Fibroblast of upper back skin (primary cell): Measurements from ENCODE around the gene GEMIN7.

Source experiments
- DNase-seq: peaks from one replicate; pipeline ENCODE4 v3.0.0-alpha.2; 2013

The GEMIN7 gene, protein sequence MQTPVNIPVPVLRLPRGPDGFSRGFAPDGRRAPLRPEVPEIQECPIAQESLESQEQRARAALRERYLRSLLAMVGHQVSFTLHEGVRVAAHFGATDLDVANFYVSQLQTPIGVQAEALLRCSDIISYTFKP

DNA sequence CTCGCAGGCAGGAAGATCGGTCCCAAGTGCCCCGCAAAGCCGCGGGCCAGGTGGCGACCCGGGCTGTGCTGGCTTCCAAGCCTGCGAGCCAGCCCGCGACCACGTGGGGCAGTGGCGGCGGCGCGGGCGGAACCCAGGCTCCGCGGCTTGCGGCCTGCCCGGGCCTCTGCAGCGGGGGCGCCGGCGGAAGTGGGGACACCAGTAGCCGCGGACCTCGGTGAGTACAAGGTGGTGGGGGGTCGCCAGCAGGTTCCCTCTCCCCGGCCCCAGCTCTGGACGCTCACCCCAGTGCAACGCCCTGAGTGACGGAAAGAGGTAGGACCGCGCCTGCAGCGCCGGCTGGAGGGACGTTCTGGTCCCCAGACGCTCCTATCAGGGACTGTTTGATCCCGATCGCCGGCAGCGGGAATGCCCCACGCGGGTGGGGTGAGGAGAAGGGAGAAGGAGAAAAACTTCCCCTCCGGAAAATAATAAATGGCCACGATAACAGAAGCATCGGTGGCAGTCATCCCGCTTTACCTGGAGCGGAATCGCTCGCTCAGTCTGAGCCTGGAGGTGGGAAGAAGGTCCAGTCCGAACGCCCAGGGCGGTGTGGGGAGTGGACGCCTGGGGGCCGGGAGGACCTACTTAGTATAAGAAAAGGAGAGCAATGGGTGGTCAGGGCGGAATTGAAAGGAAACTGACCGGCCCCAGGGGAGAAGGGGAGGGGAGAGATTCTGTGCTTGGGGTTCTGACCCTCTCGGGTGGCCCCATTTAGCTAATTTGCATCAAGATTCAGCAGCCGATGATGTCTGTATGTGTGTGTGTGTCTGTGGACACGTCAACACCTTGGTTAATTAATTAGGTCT lies at the start of gene GEMIN7:
GEMIN7 (plus strand) TSS at position 198 of the 848 bp plus-strand sequence. CDS start 10,855 bp downstream, outside the sequence.
- peak; percentile 67 for DNase-seq

DNA sequence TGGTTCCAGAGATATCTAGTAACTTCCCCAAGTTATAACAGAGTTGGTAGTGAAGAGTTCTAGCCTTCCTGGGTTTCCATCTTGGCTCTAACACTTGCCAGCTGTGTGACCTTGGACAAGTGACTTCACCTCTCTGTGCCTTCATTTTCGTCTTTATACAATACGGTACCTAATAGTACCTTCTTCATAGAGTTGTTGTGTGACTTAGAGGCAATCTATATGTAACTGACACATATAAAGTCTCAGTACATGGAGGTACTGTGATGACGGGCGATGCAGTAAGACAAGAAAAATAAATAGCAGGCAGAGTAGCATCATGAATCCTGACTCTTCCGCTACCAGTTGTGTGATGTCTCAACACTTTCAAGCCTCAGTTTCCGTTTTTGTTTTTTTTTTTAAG lies 48.2 kb upstream of the GEMIN7 start:
- DNase-seq: no peak

DNA sequence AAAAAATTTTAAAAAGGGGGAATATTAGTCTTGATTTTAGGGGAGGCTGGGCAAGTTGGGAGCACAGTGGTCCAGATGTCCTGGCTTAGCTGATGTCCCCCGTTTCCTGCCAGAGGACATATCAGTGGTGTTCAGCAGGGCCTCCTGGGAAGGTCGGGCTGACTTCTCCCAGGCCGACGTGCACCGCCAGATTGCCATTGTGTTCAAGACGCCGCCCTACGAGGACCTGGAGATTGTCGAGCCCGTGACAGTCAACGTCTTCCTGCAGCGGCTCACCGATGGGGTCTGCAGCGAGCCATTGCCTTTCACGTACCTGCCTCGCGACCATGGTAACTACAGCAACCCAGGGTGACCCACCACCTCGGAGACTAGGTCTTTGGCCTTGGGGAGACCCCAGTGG lies 46.6 kb upstream of the GEMIN7 start:
- DNase-seq: no peak

DNA sequence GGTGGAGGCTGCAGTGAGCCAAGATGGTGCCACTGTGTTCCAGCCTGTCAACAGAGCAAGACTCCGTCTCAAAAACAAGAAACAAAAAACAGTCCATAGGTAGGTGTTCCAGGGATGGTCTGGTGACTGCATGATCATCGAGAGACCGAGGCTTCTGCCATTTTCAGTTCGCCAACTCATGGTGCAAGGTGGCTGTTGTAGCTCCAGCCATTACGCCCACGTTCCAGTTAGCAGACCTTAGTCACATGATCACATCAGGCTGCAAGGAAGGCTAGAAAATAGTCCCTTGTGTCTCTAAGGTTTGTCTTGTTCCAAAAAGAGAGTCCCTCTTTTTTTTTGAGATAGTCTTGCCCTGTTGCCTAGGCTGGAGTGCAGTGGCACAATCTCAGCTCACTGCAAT lies 43.3 kb upstream of the GEMIN7 start:
- DNase-seq: no peak

DNA sequence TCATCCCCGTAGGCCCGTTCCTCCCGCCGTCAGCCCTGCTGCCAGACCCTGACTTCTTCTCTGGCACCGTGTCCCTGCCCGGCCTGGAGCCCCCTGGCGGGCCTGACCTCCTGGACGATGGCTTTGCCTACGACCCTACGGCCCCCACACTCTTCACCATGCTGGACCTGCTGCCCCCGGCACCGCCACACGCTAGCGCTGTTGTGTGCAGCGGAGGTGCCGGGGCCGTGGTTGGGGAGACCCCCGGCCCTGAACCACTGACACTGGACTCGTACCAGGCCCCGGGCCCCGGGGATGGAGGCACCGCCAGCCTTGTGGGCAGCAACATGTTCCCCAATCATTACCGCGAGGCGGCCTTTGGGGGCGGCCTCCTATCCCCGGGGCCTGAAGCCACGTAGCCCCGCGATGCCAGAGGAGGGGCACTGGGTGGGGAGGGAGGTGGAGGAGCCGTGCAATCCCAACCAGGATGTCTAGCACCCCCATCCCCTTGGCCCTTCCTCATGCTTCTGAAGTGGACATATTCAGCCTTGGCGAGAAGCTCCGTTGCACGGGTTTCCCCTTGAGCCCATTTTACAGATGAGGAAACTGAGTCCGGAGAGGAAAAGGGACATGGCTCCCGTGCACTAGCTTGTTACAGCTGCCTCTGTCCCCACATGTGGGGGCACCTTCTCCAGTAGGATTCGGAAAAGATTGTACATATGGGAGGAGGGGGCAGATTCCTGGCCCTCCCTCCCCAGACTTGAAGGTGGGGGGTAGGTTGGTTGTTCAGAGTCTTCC lies 41.5 kb upstream of the GEMIN7 start:
- no peak for DNase-seq

DNA sequence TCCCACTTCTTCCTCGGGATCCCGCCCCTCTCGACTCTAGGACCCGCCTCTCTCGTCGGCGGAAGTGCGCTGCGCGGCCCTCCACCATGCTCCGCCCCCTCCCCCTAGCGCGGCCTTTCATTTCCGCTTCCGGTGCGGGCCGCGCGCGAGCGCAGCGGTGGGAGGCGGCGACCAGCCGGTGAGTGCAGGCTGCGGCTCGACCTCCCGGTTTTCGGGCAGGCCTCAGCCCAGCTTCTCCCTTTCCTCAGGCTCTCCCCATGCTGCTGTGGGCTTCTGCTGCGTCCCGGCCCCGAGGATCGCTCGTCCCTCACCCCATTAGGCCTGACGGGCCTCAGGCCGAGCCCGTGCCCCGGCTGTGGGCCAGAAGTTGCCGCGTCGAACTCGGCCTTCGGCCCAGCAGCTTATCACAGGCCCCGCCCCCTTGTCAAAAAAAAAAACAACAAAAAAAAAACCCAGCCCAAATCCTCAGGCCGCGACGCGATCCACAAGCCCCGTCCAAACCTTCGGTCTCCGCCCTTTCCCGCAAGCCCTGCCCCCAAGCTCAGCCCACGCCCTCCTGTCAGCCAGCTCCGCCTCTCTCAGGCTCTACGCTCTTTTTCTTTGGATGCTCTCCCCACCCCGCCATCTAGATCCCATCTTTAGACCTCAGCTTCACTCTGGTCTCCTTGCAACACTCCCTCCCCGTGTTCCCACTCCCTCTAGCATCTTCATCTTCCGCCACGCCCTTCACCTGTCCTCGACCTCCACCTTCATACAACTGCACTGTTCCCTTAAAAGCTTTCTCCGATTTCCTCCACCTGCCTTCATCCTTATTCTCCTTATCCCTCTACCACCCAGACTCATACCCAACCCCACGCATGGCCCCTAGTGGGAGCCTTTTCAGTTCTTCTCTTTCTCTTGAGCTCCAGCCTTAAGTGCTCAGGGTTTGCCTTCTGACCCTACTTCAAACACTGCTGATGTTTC lies 39.8 kb upstream of the GEMIN7 start, which contains the start of gene CLASRP:
CLASRP (plus strand) TSS at position 115 of the 963 bp plus-strand sequence. CDS start 1,168 bp downstream, outside the sequence.
- peak; percentile 85 for DNase-seq

DNA sequence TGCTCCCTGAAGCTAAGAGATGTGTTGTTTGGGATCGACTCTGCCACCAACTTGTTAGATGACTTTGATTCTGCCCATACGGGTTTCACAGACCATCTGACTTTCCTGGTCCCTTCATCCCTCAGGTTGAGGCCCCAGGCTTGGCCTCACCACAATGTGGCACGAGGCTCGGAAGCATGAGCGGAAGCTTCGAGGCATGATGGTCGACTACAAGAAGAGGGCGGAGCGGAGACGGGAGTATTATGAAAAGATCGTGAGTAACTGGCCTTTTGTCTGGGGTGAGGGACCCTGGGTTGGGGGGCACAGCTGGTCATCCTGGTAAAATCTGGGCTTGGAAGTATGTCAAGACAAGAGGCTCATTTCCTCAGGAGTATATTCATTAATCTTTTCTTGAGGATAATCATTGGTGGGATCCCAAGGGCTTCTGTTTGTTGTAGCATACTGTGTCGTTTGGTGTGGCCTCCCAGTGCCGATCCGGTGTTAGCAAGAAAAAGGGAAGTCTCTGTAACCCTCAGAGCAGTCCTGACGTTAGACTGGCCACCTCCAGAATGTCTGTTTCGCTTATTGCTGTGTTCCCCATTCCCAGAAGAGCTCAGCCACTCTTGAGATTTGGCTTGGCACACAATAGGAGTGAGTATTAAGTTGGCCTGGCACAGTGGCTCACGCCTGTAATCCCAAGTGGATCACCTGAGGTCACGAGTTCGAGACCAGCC lies 38.8 kb upstream of the GEMIN7 start:
- DNase-seq: no peak

DNA sequence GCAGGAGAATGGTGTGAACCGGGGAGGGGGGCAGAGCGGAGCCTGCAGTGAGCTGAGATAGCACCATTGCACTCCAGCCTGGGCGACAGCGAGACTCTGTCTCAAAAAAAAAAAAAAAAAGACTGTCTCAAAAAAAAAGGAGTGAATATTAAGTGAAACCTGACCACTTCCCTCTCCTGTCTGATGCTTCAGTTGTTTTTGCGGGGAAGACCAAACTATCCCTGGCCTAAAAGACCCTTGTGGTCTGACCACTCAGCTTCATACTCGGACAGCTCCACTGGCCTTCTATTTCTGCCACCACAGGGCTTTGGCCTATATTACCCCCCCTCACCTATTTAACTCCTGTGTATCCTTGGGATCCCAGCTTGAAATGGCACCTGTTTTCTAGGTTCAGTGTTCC lies 37.9 kb upstream of the GEMIN7 start:
- no peak for DNase-seq

DNA sequence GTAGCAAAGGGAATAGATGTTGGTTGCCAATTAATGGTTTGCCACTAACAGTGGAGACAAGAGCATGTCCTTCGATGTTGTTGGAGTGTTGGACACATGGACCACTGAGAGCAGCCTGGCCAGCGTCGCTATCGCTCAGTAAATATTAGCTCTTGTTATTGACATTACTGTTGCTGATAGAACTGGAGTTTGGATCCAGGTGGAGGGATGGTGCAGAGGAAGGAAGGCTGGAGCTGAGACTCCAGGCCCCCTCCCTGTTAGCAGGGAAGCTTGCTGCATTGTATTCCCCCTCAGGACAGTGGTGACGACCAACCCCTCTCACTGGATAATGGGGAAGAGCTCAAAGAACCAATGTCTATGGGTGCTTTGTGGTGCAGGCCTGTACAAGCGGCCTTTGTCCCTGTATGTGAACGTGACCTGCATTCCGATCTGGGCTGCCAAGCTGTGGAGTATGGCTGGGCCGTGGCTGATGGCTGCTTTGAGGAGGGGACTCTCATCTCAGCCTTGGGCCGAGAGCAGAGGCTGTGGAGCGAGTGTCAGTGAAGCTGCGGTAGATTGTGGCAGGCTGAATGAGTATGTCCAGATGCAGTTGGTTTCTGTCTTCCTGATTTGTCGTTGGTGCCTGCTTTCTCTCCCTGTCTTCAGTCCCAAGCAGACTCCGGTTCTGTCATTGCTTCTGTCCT lies 33.2 kb upstream of the GEMIN7 start:
- DNase-seq: no peak

DNA sequence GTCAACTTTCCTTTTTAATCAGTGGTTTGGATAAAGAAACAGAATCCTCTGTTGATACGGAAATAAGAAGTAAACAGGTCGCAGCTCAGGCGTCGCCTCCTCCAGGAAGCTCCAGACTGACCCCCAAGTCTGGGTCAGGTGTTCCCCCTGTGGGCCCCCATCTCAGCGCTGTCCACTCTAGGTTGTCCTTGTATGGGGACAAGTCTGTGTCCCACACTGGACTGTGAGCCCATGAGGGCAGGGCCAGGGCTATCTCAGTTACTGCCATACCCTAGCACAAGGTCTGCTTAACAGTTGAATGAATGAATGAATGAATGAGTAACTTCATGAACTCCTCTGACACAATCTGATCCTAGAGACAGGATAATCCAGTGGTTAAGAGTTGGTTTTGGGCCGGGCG lies 32.7 kb upstream of the GEMIN7 start:
- no peak for DNase-seq

DNA sequence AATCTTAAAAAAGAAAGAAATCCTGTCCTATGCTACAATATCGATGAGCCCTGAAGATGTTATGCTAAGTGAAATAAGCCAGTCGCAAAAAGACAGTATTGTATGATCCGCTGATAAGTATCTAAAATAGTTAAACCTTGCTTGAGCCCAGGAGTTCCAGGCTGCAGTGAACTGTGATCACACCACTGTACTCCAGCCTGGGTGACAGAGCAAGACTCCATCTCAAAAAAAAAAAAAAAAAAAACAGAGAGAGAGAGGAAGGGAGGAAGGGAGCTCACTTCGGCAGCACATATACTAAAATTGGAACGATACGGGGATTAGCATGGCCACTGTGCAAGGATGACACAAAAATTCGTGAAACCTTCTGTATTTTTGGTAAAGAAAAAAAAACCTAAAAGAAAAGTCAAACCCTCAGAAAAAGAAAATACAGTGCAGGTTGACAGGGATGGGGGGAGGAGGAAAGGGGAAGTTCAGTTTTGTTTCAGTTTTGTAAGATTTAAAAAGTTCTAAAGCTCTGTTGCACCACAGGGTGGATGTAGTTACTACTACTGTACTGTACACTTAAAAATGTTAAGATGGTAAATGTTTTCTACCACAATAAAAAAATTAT lies 31.8 kb upstream of the GEMIN7 start:
- DNase-seq: no peak

DNA sequence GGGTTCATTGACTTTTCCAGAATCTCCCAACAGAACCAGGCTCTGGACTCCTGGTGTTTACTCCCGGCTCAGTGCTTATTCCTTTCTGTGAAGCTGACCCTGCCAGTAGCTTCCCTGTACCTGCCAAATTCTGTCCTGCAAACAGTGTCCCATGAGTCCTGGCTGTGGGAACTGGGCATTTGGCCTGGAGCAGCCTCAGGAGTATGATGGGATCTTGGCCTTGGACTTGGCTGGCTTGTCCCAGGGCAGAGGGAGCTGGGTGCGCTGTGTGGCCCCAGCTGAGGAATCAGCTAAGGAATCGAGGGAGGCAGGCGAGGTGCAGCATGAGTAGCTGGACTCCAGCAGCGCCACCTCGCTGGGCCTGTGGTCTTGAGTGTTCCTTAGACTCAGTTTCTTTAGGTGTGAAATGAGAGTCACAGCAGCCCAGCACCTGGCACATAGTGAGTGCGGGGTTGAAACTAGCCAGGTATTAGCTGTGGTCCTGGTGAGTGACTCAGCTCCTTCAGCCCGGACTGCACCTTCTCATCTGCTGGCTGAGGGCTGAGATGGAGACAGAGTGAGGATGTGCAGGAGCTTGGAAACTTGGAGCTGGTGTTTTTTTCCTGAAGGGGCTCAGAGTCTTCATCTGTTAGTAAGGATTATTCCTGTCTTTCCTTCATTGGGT lies 29.9 kb upstream of the GEMIN7 start:
- DNase-seq: no peak

DNA sequence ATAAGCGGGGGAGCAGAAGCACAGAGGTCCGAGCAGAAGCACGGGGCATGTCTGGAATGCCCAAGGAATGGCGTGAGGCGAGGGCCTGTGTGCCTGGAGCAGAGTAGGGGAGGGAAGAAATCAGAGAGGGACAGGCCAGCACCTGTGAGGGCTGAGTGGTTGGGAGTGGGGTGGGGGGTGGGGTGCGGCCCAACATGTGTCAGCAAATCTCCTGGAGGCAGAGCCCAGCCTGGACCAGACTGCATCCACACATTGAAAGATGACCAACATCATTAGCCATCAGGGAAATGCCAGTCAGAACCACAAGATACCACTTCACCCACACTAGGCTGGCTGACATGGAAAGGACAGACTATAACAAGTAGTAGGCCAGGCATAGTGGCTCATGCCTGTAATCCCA lies 29.0 kb upstream of the GEMIN7 start:
- no peak for DNase-seq

DNA sequence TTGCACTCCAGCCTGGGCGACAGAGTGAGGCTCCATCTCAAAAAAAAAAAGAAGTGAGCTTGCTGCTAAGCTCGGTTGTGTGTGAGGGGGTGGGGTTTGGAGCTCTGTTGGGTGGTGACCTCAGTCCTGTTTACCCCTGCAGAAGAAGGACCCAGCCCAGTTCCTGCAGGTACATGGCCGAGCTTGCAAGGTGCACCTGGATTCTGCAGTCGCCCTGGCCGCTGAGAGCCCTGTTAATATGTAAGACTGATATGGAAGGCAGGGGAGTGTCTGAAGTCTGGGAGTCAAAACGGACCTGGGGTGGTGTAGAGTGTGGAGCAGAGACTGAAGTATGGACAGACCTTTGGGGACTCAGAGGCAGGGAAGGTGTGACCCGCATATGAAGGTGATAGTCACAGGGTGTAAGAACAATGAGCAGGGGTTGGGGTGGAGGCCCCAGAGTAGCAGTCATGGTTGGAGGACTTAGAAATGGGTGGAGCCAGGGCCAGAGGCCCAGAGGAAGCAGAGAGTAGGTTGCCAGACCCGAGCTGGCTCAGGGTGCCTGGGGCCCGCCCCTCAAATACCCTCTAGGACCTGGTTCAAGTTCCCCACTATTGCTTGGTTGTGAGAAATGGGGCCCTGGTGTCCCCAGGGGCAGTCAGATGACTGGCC lies 27.0 kb upstream of the GEMIN7 start:
- no peak for DNase-seq

DNA sequence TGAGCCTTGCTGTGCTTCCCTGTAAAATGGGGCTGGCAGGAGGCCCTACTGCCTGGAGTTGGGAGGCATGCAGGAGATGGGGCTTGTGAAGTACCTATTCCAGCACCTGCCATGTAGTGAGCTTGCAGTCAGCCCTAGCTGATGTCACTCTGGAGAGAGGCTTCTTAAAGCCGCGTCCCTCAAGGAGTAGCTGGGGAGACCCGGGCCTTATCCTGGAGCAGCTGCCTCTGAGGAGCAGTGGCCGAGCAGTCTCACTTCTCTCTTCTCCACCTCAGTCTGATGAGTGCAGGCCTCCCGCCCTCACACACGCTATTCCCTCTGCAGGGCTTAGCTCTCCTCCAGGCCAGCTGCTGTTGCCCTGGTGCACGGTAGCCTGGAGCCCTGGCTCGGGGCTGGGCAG lies 22.2 kb upstream of the GEMIN7 start:
- no peak for DNase-seq

DNA sequence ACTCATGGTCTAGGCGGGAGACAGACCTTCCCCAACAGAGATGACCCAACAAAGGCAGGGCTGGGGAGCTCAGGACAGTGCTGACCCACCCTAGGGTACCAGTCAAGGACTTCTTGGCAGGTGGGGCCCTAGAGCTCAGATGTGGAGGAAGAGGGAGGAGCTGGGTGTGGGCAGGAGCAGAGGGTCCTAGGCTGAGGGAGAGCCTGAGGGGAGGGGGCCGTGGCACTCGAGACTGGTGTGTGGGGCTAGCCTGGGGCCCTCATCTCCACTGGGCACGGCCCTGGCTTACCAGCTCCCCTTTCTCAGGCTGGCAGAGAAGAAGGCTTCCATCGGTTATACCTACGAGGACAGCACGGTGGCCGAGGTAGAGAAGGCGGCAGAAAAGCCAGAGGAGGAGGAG lies 21.6 kb upstream of the GEMIN7 start:
- no peak for DNase-seq

DNA sequence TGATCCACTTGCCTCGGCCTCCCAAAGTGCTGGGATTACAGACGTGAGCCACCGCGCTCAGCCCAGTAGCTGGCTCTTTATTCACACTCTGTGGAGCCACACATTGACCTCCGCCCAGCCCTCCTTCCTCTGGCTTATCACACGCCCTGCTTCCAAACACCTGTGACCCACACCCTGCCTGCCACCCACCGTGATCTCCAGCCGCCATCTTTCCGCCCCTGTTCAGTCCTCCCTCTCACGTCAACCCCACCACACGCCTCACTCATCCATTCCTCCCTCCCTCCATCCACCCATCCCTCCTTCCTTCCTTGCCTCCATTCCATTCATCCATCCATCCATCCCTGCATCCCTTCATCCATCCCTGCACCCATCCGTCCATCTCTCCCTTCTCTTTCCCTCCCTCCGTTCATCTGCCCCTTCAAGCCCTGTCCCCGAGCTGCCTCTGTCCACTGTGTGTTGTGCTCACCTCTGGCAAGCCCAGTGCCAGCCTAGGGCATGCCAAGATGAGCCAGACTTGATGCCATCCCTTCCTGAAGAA lies 20.4 kb upstream of the GEMIN7 start:
- no peak for DNase-seq

DNA sequence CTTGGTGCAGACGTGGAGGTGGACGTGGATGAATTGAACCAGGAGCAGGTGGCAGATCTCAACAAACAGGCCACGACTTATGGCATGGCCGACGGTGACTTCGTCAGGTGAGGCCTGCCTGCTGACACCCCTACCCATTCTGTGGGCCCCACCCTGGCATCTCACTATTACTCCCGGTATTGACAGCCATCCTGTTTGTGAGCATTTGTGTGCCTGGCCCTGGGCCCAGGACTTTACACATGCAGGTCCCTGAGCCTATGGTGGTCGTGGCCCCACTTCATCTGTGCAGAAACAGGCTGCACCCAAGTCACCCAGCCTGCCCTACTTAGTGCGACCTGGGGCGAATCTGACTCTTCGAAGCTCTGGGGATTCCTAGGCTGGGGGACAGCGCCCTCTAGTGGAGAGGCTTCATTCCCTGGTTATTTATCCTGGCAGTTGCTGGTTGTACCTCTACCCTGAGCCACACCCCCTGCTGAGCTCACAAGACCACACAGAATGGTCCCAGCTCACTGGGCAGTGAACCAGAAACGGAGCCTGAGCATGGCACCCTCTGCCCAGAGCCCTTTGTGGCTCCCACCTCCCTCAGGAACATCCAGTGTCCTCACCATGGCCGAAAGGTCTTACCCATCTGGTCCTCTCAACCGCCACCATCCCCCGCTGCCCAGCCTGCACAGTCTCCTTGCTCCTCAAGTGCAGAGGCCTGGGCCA lies 19.6 kb upstream of the GEMIN7 start:
- DNase-seq: peak; percentile 59

DNA sequence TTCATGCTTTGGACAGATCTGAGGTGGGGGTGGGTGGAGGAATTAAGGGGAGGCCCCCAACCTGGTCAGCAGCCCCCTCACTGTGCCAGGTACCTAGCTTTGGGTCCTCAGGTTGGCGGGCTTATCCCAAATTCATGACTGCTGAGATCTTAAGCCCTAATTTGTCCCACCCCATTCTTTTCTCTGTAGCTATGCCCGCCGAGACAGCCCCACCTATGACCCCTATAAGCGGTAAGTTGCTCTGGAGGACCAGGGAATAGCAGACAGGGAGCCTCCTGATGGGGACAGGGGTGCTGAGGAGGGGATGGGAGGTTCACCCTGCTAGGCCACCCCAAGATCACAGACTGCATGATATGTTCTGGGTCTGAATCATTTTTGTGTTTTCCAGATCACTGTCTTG lies 17.1 kb upstream of the GEMIN7 start:
- DNase-seq: no peak
